COR-L47 (cell line): ENCODE results near the gene RPRD2.
"Not testable (repeated sequence)": the region's sequence is repeated elsewhere in the genome, so short reads cannot be mapped to it uniquely, and the experiment has no call there.

Experiments
- DNase-seq: peaks from one replicate; lab custom pipeline; 2025; lab: John Stamatoyannopoulos, UW

RPRD2 gene

GRCh38 chr1:150389650-150390049 is 25.7 kb downstream of the RPRD2 start:
- no peak for DNase-seq

- no peak for DNase-seq
Measured at GRCh38 chr1:150392627-150393026, 28.7 kb downstream of the RPRD2 start.

GRCh38 chr1:150395115-150395514 is 31.2 kb downstream of the RPRD2 start:
- DNase-seq: not testable (repeated sequence)

- DNase-seq: no peak
Measured at GRCh38 chr1:150397392-150398032, 33.6 kb downstream of the RPRD2 start.

- DNase-seq: no peak
Measured at GRCh38 chr1:150404465-150404864, 40.5 kb downstream of the RPRD2 start.

GRCh38 chr1:150405660-150406059 is 41.7 kb downstream of the RPRD2 start:
- no peak for DNase-seq

GRCh38 chr1:150406483-150406882 is 42.5 kb downstream of the RPRD2 start:
- DNase-seq: no peak

- DNase-seq: no peak
Measured at GRCh38 chr1:150407330-150407729, 43.4 kb downstream of the RPRD2 start.

GRCh38 chr1:150408800-150409199 is 44.9 kb downstream of the RPRD2 start:
- DNase-seq: no peak

GRCh38 chr1:150409504-150410362 is 45.8 kb downstream of the RPRD2 start:
- DNase-seq: no peak

GRCh38 chr1:150410582-150411101 is 46.7 kb downstream of the RPRD2 start:
- no peak for DNase-seq

GRCh38 chr1:150414592-150414991 is 50.6 kb downstream of the RPRD2 start:
- DNase-seq: no peak

GRCh38 chr1:150415800-150416199 is 51.9 kb downstream of the RPRD2 start:
- DNase-seq: no peak

- DNase-seq: peak; percentile 9
Measured at GRCh38 chr1:150420560-150421265, 56.8 kb downstream of the RPRD2 start.

- no peak for DNase-seq
Measured at GRCh38 chr1:150422541-150422940, 58.6 kb downstream of the RPRD2 start.

- DNase-seq: peak; percentile 1
Measured at GRCh38 chr1:150429805-150430204, 65.9 kb downstream of the RPRD2 start.

GRCh38 chr1:150441121-150441520 is 77.2 kb downstream of the RPRD2 start:
- no peak for DNase-seq

GRCh38 chr1:150444232-150444631 is 80.3 kb downstream of the RPRD2 start:
- DNase-seq: no peak

- DNase-seq: no peak
Measured at GRCh38 chr1:150456146-150456647, 92.2 kb downstream of the RPRD2 start.

GRCh38 chr1:150464422-150464826 is 100.5 kb downstream of the RPRD2 start:
- DNase-seq: peak; percentile 54

GRCh38 chr1:150466964-150467363 is 103.0 kb downstream of the RPRD2 start:
- DNase-seq: no peak

GRCh38 chr1:150469291-150469690 is 105.3 kb downstream of the RPRD2 start:
- no peak for DNase-seq
